Activated CD4-positive, alpha-beta T cell treated with anti-CD3 and anti-CD28 coated beads, Interleukin-2, Interleukin-6, amounts not matched to agents 100 ng/mL and 50 ng/mL, durations not matched to agents 16 hours and 8 hours (primary cell): Measurements from ENCODE around the gene GRK1.
A peak's percentile ranks its signal among the peaks of the same experiment; 100 is the strongest.
"Not testable (repeated sequence)": the region's sequence is repeated elsewhere in the genome, so short reads cannot be mapped to it uniquely, and the experiment has no call there.

Source experiments
- DNase-seq: peaks from one replicate; pipeline ENCODE4 v3.0.0-alpha.2; 2020

The GRK1 gene

DNA sequence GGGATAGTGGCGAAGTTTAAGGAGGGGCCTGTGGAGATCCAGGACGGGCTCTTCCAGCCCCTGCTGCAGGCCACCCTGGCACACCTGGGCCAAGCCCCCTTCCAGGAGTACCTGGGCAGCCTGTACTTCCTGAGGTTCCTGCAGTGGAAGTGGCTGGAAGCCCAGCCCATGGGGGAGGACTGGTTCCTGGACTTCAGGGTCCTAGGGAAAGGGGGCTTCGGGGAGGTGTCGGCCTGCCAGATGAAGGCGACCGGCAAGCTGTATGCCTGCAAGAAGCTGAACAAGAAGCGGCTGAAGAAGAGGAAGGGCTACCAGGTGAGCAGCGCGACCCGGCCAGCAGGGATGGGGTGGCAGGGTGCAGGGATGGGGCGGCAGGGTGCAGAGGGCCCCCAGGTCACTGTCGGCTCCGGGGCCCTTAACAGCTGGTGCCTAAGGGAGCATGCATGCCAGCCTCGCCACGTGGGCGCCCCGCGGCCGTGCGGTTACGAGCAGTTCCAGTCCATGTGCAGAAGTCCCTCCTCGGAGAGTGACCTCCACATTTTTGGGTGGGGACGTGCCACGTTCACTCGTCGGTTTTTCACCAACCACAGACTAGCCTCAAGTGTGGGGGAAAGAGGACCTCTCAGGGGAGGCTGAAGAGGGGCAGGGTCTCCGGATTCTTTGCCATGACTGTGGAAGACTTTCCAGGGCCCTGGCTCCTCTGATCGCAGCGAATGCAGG, 912 bp downstream of the GRK1 start:
- DNase-seq, result no peak

DNA sequence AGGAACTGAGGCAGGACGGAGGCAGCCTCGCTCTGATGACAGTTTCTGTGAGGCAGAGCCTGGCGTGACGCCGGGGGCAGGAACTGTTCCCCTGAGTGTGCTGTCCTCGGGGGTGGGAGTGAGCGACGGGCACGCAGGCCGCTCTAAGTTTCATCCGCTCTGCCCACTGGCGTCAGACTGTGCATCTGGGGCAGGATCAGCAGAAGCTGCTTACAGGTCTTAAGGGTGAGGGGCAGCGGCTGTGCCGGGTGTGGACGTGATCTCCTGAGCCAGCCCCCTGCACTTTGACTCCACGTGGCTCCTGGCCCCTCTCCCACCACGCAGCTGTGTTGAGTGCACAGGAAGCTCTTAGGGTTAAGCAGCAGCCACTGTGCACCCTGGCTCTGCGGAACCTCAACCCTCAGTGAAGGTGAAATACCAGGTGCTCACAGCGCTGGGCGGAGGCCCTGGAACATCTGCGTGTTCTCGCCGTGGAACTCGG, 1.5 kb downstream of the GRK1 start:
- DNase-seq, result no peak

DNA sequence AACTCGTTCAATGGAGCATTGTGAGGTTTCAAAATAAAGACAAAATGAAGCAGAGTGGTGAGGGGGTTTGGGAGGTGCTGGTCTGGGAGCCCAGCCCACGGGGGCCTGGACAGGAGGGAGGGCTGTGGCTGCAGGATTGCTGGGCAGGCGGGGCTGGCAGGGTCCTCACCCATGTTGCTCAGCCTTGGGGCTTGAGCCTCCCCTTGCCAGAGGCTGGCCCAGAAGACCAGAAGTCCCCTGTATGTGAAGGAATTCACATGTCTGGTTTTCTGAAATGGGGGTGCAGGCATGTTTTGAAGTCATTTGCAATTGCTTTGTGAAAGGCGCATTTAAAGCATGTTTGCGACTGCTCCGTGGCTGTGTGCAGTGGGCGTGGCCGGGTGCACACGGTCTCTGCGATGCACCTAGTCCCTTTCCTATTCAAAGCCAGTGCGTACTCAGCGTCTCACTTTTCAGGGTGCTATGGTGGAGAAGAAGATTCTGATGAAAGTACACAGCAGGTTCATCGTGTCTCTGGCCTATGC, 2.3 kb downstream of the GRK1 start:
- DNase-seq, result no peak

GRCh38 chr13:113669755-113670341, 2.8 kb downstream of the GRK1 start:
- DNase-seq, result no peak

DNA sequence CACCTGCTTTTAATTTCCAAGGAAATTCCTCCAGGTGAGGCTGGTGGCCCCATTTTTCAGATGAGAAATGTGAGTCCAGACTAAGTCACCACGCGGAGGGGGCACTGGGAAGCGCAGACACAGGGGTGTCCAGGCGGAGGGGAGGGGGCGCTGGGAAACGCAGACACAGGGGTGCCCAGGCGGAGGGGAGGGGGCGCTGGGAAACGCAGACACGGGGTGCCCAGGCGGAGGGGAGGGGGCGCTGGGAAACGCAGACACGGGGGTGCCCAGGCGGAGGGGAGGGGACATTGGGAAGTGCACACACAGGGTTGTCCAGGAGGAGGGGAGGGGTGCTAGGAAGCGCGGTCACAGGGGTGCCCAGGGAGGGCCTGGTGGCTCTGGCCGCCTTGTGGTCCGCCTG, 3.5 kb downstream of the GRK1 start:
- no peak for DNase-seq

DNA sequence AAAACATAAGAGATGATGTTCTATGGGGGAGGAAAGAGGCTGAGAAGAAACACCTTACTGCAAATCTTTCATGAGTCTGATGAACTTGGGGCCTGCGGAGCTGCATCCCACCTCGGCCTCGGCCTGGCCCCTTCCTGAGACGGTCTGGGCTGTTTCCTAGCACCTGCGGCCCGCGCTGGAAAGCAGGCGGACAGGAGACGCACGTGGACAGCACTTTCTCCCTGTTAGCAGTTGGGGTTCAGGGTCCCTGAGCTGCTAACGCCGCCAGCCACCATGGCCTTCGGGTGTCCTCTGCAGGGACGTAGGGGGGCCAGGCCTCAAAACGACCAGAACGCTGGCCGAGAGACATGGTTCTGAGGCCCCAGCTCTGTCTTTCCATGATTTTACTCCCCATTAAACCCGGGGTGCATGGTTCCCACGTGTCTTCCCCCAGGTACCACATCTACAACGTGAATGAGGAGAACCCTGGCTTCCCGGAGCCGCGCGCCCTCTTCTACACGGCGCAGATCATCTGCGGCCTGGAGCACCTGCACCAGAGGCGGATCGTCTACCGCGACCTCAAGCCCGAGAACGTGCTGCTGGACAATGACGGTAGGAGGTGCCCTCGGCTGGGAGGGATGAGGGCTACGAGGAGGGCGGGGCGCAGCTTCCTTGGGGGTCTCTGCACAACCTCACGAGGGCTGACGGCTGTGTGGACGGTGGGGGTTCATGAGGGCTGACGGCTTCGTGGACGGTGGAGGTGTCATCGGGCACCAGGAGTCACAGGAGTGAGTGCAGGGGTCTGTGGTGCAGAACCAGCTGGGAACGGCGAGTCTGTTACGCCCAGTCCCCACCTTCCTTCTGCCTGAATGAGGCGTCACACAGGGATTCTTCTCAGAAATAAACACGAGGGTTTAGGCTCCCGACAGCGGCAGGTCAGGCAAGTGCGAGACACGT, 4.3 kb downstream of the GRK1 start:
- DNase-seq, result no peak

DNA sequence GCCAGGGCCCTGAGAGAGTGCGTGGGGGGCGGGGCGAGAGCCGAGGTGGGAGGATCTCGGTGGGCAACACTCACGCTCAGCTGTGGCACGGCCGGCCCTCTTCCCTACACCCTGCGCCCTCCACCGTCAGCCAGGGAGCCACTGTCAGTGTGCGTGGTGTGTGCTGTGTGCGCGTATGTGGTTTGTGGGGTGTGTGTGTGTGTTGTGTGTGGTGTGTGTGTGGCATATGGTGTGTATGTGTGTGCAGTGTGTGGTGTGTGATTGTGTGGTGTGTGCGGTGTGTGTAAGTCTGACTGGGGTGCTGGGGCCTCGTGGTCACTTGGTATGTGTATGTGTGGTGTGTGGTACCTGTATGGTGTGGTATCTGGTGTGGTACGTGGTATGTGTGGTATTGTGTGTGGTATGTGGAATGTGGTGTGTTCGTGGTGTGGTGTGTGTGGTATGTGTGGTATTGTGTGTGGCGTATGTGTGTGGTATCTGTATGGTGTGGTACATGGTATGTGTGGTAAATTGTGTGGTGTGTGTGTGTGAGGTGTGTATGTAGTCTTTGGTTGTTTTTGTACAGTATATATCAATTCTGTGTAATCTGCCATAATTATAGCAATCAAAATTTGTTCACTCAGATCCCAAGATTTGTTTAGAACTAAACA, 5.1 kb downstream of the GRK1 start:
- DNase-seq, result no peak

- DNase-seq, result no peak
Measured at GRCh38 chr13:113722921-113723320, 55.9 kb downstream of the GRK1 start.

- no peak for DNase-seq
Measured at GRCh38 chr13:113723410-113724015, 56.5 kb downstream of the GRK1 start.

GRCh38 chr13:113724016-113724758, 57.2 kb downstream of the GRK1 start:
- no peak for DNase-seq

- DNase-seq, result peak; percentile 75
Measured at GRCh38 chr13:113724780-113725315, 57.8 kb downstream of the GRK1 start.

DNA sequence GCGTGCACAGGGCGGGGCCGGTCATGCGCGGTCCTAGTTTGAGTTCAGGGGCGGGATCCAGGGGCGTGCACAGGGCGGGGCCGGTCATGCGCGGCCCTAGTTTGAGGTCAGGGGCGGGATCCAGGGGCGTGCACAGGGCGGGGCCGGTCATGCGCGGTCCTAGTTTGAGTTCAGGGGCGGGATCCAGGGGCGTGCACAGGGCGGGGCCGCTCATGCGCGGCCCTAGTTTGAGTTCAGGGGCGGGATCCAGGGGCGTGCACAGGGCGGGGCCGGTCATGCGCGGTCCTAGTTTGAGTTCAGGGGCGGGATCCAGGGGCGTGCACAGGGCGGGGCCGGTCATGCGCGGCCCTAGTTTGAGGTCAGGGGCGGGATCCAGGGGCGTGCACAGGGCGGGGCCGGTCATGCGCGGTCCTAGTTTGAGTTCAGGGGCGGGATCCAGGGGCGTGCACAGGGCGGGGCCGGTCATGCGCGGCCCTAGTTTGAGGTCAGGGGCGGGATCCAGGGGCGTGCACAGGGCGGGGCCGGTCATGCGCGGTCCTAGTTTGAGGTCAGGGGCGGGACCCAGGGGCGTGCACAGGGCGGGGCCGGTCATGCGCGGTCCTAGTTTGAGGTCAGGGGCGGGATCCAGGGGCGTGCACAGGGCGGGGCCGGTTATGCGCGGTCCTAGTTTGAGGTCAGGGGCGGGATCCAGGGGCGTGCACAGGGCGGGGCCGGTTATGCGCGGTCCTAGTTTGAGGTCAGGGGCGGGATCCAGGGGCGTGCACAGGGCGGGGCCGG, 58.5 kb downstream of the GRK1 start:
- peak; percentile 41 for DNase-seq

- DNase-seq, result not testable (repeated sequence)
Measured at GRCh38 chr13:113726106-113726821, 59.2 kb downstream of the GRK1 start.

DNA sequence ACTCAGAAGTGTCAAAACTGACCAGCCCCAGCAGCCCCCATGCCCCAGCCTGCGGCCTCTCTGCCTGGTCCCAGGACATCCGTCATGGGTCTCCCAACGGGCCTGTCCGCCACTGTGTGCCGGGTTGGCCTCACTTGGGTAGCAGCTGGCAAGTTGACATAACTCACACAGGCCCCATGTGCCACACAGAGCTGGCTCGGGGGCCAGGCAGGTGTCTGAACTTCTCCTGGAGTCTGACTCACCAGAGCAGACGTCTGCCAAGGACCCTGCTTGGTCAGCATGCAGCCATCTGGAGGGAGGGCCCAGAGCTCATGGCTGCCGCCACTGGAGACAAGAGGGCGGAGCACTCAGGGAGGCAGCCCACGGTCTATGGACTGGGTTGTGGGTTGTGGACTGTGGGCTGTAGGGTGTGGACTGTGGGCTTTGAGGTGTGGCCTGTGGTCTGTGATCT, 60.0 kb downstream of the GRK1 start:
- no peak for DNase-seq

- DNase-seq, result no peak
Measured at GRCh38 chr13:113728571-113729054, 61.6 kb downstream of the GRK1 start.

- DNase-seq, result no peak
Measured at GRCh38 chr13:113729187-113730019, 62.4 kb downstream of the GRK1 start.

- no peak for DNase-seq
Measured at GRCh38 chr13:113730258-113730691, 63.3 kb downstream of the GRK1 start.

- DNase-seq, result no peak
Measured at GRCh38 chr13:113730831-113731191, 63.8 kb downstream of the GRK1 start.
